ENCODE data around the gene PDX1. TPM values are rescaled to one million over a fixed set of nuclear protein-coding genes. Genes with fewer than 3 reads are reported as not detected.

The PDX1 gene
- total RNA-seq, 1 experiment from 2014 or later, result 0.35 TPM

DNA sequence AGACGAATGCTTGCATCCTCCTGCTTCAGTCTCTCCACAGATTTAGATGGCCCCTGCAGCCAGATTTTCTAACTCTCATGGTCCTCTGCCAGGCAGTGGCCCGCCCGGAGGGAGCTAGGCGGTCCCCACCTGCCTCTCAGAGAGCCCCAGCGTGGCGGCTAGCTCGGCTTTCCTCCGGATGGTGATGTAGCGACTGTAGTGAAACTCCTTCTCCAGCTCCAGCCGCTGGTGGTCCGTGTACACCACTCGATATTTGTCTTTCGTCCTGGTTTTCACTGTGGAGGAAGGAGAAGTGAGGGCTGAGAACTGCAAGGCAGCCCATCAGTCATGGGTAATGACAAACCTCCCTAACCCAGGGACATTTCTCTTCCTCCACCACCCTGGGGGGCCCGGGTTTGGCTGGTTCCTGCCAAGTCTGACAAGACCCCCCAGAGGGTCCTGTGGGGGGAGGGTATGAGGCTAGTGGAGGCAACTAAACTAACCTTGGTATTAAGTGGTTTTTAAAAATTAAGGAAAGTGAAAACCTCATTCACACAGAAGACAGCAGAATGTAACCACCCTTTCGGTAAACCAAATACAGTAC, 45.0 kb downstream of the PDX1 start:
- TF ChIP-seq, protein P1, sequence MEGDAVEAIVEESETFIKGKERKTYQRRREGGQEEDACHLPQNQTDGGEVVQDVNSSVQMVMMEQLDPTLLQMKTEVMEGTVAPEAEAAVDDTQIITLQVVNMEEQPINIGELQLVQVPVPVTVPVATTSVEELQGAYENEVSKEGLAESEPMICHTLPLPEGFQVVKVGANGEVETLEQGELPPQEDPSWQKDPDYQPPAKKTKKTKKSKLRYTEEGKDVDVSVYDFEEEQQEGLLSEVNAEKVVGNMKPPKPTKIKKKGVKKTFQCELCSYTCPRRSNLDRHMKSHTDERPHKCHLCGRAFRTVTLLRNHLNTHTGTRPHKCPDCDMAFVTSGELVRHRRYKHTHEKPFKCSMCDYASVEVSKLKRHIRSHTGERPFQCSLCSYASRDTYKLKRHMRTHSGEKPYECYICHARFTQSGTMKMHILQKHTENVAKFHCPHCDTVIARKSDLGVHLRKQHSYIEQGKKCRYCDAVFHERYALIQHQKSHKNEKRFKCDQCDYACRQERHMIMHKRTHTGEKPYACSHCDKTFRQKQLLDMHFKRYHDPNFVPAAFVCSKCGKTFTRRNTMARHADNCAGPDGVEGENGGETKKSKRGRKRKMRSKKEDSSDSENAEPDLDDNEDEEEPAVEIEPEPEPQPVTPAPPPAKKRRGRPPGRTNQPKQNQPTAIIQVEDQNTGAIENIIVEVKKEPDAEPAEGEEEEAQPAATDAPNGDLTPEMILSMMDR (IDR thresholded peaks at IDR 0.05; ENCODE audit: unreplicated experiment), result no peak
- H3K4me1 Mint-ChIP-seq (ENCODE audit: insufficient read depth, unreplicated experiment), result no peaks in the 10 kb centered on the region
- H3K27ac Mint-ChIP-seq (ENCODE audit: low read depth, unreplicated experiment), result no peak overlapping the region
- intact Hi-C loops (cut with micrococcal nuclease), result no loop called here
- H3K4me3 Mint-ChIP-seq (ENCODE audit: unreplicated experiment), result no peak overlapping the region
- BruUV-seq (replicated peaks), result no TSS peak
- no peak for DNase-seq (ENCODE audit: unreplicated experiment)
- ChIA-PET POLR2A (no interaction called here), CTCF (interaction anchor here (2.9 kb wide), 1 partner anchor 139 kb away, joined by 12 read pairs; no protein-coding TSS in a partner anchor)
- peaks cover 6% of the 10 kb centered on the region for H3K36me3 Mint-ChIP-seq (ENCODE audit: insufficient read depth, unreplicated experiment)
- H3K27me3 Mint-ChIP-seq (ENCODE audit: insufficient read depth, unreplicated experiment), result peaks cover 30% of the 10 kb centered on the region
- H3K9me3 Mint-ChIP-seq (ENCODE audit: unreplicated experiment), result no peaks in the 10 kb centered on the region

DNA sequence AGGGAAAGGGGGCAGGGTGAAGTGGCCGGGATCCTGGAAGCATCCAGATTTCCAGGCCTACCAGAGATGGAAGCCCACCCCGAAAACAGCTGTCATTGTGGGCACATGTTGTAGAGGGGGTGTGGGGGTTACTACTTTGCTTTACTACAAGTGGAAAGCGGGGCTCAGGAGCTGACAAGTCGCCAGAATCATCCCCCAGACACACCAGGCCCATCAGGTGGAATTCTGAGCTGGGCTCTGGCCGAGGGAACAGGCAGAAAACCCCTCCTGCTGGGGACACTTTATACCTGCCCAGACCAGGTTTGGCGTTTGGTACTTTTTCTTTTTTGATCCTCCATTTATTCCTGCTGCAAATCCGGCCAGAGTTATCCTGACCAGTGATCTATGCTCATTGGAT, 45.5 kb downstream of the PDX1 start:
- Mint-ChIP-seq H3K36me3 (ENCODE audit: insufficient read depth, unreplicated experiment) (peaks cover 6% of the 10 kb centered on the region), H3K9me3 (ENCODE audit: unreplicated experiment) (no peaks in the 10 kb centered on the region), H3K4me1 (ENCODE audit: insufficient read depth, unreplicated experiment) (no peaks in the 10 kb centered on the region), H3K27ac (ENCODE audit: low read depth, unreplicated experiment) (no peak overlapping the region), H3K27me3 (ENCODE audit: insufficient read depth, unreplicated experiment) (peaks cover 35% of the 10 kb centered on the region), H3K4me3 (ENCODE audit: unreplicated experiment) (no peak overlapping the region)
- CTCF ChIA-PET, result interaction anchor here (2.9 kb wide), 1 partner anchor 139 kb away, joined by 12 read pairs; no protein-coding TSS in a partner anchor
- POLR2A ChIA-PET, result no interaction called here
- intact Hi-C loops (cut with micrococcal nuclease), result no loop called here
- no peak for DNase-seq (ENCODE audit: unreplicated experiment)
- BruUV-seq (replicated peaks), result no TSS peak
- TF ChIP-seq, protein P1 (IDR thresholded peaks at IDR 0.05; ENCODE audit: unreplicated experiment), result no peak

DNA sequence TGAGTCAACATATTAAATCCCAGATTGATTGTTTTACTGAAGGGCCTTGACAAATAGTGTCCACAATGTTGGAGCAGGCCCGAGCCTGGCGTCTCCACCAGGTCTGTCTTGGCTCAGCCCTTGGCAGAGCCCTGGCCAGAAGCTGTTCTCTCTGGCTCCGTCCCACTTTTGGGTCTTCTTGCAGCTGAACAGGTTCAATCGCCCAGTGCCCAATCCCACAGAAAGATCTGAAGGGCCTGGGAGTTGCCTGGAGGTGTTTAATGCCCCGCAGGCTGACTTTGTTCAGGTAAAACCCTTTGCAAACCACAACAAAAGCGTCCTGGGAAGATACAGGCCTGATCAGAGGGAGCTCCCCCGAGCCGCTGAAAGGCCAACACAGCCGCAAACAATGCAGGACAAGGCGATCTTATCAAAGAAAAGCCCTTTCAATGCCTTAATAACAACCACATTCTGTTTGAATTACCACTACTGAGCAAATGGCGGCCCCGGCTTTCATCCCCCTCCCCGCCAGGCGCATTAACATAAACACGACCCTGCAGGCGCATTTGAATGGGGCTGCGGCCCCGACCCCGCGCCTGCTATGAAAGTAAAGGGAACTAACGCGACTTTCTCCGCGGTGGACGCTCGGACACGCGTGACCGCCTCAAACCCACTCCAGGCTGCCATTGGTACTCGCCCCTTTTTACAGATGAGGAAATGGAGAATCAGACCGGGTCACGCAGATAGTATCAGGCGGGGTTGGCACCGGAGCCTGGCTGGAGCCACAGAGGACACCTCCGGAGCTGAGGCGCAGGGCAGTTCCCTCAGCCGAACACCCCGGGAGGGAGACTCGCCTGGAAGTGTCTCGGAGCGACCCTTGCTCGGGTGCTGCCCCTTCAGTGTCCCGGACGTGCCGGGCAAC, 46.2 kb downstream of the PDX1 start:
- intact Hi-C loops (cut with micrococcal nuclease), result no loop called here
- TF ChIP-seq, protein P1 (IDR thresholded peaks at IDR 0.05; ENCODE audit: unreplicated experiment), result no peak
- POLR2A ChIA-PET, result no interaction called here

DNA sequence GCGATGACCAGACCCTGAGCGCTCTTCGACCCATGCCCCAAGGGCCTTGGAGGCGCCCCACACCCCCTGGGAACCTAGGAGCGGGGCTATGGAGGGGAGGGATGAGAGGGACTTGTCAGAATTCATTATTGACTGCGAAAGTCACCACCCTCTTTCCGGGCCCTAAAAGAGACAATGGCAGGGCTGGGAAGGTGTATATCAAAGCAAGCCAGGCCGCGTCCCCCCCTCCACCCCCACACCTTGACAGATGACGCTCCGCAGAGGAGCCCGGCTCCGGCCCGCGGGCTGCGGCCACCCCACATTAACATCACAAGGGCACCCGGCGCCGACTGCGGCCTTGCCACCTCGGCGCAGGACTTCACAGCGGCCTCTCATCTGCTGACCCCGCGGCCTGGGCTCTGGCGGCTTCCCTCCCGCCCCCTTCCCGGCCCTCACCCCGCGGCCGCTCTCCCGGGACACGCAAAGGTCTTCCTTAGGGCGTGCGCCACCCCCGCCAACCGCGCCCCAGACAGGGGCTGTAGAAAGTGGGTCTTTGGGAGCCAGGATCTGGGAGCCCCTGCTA, 46.9 kb downstream of the PDX1 start:
- CTCF ChIA-PET, result interaction anchor here (0.6 to 2.9 kb wide), 2 partner anchors 141 to 196 kb away, joined by 3 to 12 read pairs; no protein-coding TSS in a partner anchor
- Mint-ChIP-seq H3K27ac (ENCODE audit: low read depth, unreplicated experiment) (no peak overlapping the region), H3K4me1 (ENCODE audit: insufficient read depth, unreplicated experiment) (no peaks in the 10 kb centered on the region), H3K4me3 (ENCODE audit: unreplicated experiment) (no peak overlapping the region), H3K36me3 (ENCODE audit: insufficient read depth, unreplicated experiment) (peaks cover 6% of the 10 kb centered on the region), H3K9me3 (ENCODE audit: unreplicated experiment) (no peaks in the 10 kb centered on the region), H3K27me3 (ENCODE audit: insufficient read depth, unreplicated experiment) (peaks cover 41% of the 10 kb centered on the region)
- intact Hi-C loops (cut with micrococcal nuclease), result no loop called here
- TF ChIP-seq, protein P1 (IDR thresholded peaks at IDR 0.05; ENCODE audit: unreplicated experiment), result no peak
- DNase-seq (ENCODE audit: unreplicated experiment), result no peak
- BruUV-seq (replicated peaks), result no TSS peak
- POLR2A ChIA-PET, result no interaction called here

More for the DNA sequence above, 46.2 kb downstream of the PDX1 start:
- H3K4me3 Mint-ChIP-seq (ENCODE audit: unreplicated experiment), result no peak overlapping the region
- peaks cover 6% of the 10 kb centered on the region for H3K36me3 Mint-ChIP-seq (ENCODE audit: insufficient read depth, unreplicated experiment)
- H3K27ac Mint-ChIP-seq (ENCODE audit: low read depth, unreplicated experiment), result no peak overlapping the region
- DNase-seq (ENCODE audit: unreplicated experiment), result no peak
- no TSS peak for BruUV-seq (replicated peaks)
- no peaks in the 10 kb centered on the region for H3K9me3 Mint-ChIP-seq (ENCODE audit: unreplicated experiment)
- peaks cover 41% of the 10 kb centered on the region for H3K27me3 Mint-ChIP-seq (ENCODE audit: insufficient read depth, unreplicated experiment)
- CTCF ChIA-PET, result interaction anchor here (2.9 kb wide), 1 partner anchor 140 kb away, joined by 12 read pairs; no protein-coding TSS in a partner anchor
- no peaks in the 10 kb centered on the region for H3K4me1 Mint-ChIP-seq (ENCODE audit: insufficient read depth, unreplicated experiment)
